H1 (cell line): ENCODE data around the gene KRT12. TPM values are rescaled to one million over a fixed set of nuclear protein-coding genes. Genes with fewer than 3 reads are reported as not detected.

Experiments
- CTCF ChIA-PET: fragments of 300-600 bp; sonication (Branson Sonifier 250); formaldehyde crosslinking; loops from one replicate; lab custom pipeline; 2021; ENCODE audit not compliant: partially characterized antibody; lab: Charles Lee
- POLR2A ChIA-PET: fragments of 300-600 bp; sonication (Branson Sonifier 250); formaldehyde crosslinking; loops from one replicate; lab custom pipeline; 2021; ENCODE audit warnings: inconsistent platforms; ENCODE audit not compliant: partially characterized antibody; lab: Charles Lee
- DNase-seq, 2 experiments: peaks; one replicate each; pipeline versions ENCODE4 v3.0.0 to v3.0.0-alpha.2; 2010 to 2022; ENCODE audit warnings: low spot score in 2 of 2, low read depth in 1 of 2, mixed read lengths in 1 of 2
- FAIRE-seq: peaks from 2 replicates; lab custom pipeline; 2011; peaks lifted over from hg19 to GRCh38; lab: Jason Lieb, UNC
- H2AFZ ChIP-seq: 2 replicates; pipeline ENCODE4 v1.8.1; 2012; ENCODE audit warnings: low read length, inconsistent platforms
- H2AK5ac ChIP-seq: 2 replicates; pipeline ENCODE4 v1.6.1; 2013; ENCODE audit warnings: low read depth, low read length
- H2BK120ac ChIP-seq: replicated peaks from 2 replicates; pipeline ENCODE3; 2013; ENCODE audit warnings: low read depth, low read length, inconsistent platforms
- H2BK12ac ChIP-seq: 2 replicates; pipeline ENCODE4 v1.6.1; 2013; ENCODE audit warnings: low read depth, low read length
- H2BK15ac ChIP-seq: 2 replicates; pipeline ENCODE4 v1.6.1; 2013; ENCODE audit warnings: low read length
- H2BK20ac ChIP-seq: 2 replicates; pipeline ENCODE4 v1.6.1; 2013; ENCODE audit warnings: low read length
- H2BK5ac ChIP-seq: 2 replicates; pipeline ENCODE4 v1.6.1; 2013; ENCODE audit warnings: low read depth, low read length
- H3K14ac ChIP-seq: 2 replicates; pipeline ENCODE4 v1.6.1; 2013; ENCODE audit warnings: inconsistent platforms; ENCODE audit not compliant: insufficient read length
- H3K18ac ChIP-seq: 2 replicates; pipeline ENCODE4 v1.6.1; 2013; ENCODE audit warnings: low read length; ENCODE audit errors: extremely low read depth
- H3K23ac ChIP-seq: 2 replicates; pipeline ENCODE4 v1.6.1; 2013; ENCODE audit warnings: inconsistent platforms; ENCODE audit not compliant: insufficient read length
- H3K23me2 ChIP-seq: 2 replicates; pipeline ENCODE4 v1.6.1; 2013; ENCODE audit warnings: low read depth, low read length
- H3K27ac ChIP-seq: 2 replicates; pipeline ENCODE4 v1.6.1; 2011; ENCODE audit warnings: low read depth, low read length, inconsistent platforms
- H3K27me3 ChIP-seq, 4 experiments: replicated peaks in 1 of 4; 1 replicate in 1 of 4; 2 replicates in 3 of 4; pipeline versions ENCODE4 v1.6.1 to v1.8.1; 2011 to 2013; ENCODE audit warnings: low read length in 3 of 4, mild to moderate bottlenecking in 3 of 4, inconsistent platforms in 2 of 4, mixed read lengths in 2 of 4, moderate library complexity in 1 of 4; ENCODE audit not compliant: control insufficient read depth in 3 of 4, insufficient read depth in 3 of 4; ENCODE audit errors: extremely low read depth in 1 of 4
- H3K36me3 ChIP-seq, 4 experiments: 2 replicates each; pipeline versions ENCODE4 v1.6.1 to v1.8.1; 2011 to 2013; ENCODE audit warnings: mild to moderate bottlenecking in 4 of 4, low read length in 3 of 4, moderate library complexity in 2 of 4, control low read depth in 1 of 4, inconsistent platforms in 1 of 4; ENCODE audit not compliant: insufficient read depth in 4 of 4, control insufficient read depth in 2 of 4
- H3K4ac ChIP-seq: replicated peaks from 2 replicates; pipeline ENCODE3; 2013; ENCODE audit warnings: low read length, low read depth, mixed read lengths, inconsistent platforms; ENCODE audit not compliant: insufficient read length
- H3K4me1 ChIP-seq, 4 experiments: replicated peaks in 1 of 4; 1 replicate in 1 of 4; 2 replicates in 3 of 4; pipeline versions ENCODE4 v1.6.1 to v1.8.1; 2011 to 2013; ENCODE audit warnings: low read length in 3 of 4, inconsistent platforms in 2 of 4, mixed read lengths in 1 of 4; ENCODE audit not compliant: insufficient read depth in 4 of 4, control insufficient read depth in 3 of 4
- H3K4me2 ChIP-seq, 2 experiments: 2 replicates each; pipeline versions ENCODE4 v1.6.1 to v1.8.1; 2011 to 2013; ENCODE audit warnings: low read depth in 2 of 2, low read length in 2 of 2, control low read depth in 1 of 2, inconsistent platforms in 1 of 2, mild to moderate bottlenecking in 1 of 2; ENCODE audit not compliant: insufficient read depth in 1 of 2
- H3K4me3 ChIP-seq, 4 experiments: fragments of 200-600, 300-600 bp in 1 of 4; sonication (generic), shearing (Covaris generic), sonication (Bioruptor Twin) in 1 of 4; 2 replicates each; pipeline versions ENCODE4 v1.5.1 to v1.8.1; 2011 to 2016; ENCODE audit warnings: low read length in 4 of 4, low read depth in 3 of 4, control low read depth in 2 of 4, inconsistent platforms in 2 of 4, mild to moderate bottlenecking in 2 of 4, mixed read lengths in 1 of 4, moderate library complexity in 1 of 4; ENCODE audit not compliant: insufficient read depth in 2 of 4; ENCODE audit errors: extremely low read depth in 1 of 4
- H3K56ac ChIP-seq: replicated peaks from 2 replicates; pipeline ENCODE3; 2013; ENCODE audit warnings: low read depth, mild to moderate bottlenecking, mixed read lengths, low read length, inconsistent platforms; ENCODE audit not compliant: insufficient read length
- H3K79me1 ChIP-seq: 2 replicates; pipeline ENCODE4 v1.6.1; 2013; ENCODE audit warnings: low read depth, low read length, control low read depth
- H3K79me2 ChIP-seq, 2 experiments: 2 replicates each; pipeline versions ENCODE4 v1.6.1 to v1.8.1; 2012 to 2013; ENCODE audit warnings: low read length in 2 of 2, mild to moderate bottlenecking in 2 of 2, inconsistent platforms in 1 of 2; ENCODE audit not compliant: insufficient read depth in 2 of 2, control insufficient read depth in 1 of 2
- H3K9ac ChIP-seq, 4 experiments: replicated peaks in 1 of 4; 1 replicate in 1 of 4; 2 replicates in 3 of 4; pipeline versions ENCODE4 v1.6.1 to v1.8.1; 2011 to 2013; ENCODE audit warnings: low read depth in 3 of 4, low read length in 3 of 4, control low read depth in 2 of 4, mild to moderate bottlenecking in 2 of 4, moderate library complexity in 2 of 4, inconsistent platforms in 1 of 4; ENCODE audit errors: extremely low read depth in 1 of 4
- H3K9me3 ChIP-seq, 2 experiments: 2 replicates each; pipeline versions ENCODE4 v1.6.1 to v1.8.1; 2012 to 2013; ENCODE audit warnings: mild to moderate bottlenecking in 2 of 2, moderate library complexity in 2 of 2, control low read depth in 1 of 2, inconsistent platforms in 1 of 2, low read depth in 1 of 2, low read length in 1 of 2, mixed read lengths in 1 of 2; ENCODE audit not compliant: insufficient read depth in 2 of 2
- H4K20me1 ChIP-seq, 2 experiments: replicated peaks in 1 of 2; 2 replicates each; pipeline versions ENCODE3 to v1.8.1; 2011 to 2013; ENCODE audit warnings: inconsistent platforms in 2 of 2, low read length in 2 of 2, mild to moderate bottlenecking in 1 of 2; ENCODE audit not compliant: insufficient read depth in 2 of 2, control insufficient read depth in 1 of 2
- H4K5ac ChIP-seq: 2 replicates; pipeline ENCODE4 v1.6.1; 2013; ENCODE audit warnings: low read length, low read depth, mixed read lengths, inconsistent platforms; ENCODE audit not compliant: insufficient read length
- H4K8ac ChIP-seq: 2 replicates; pipeline ENCODE4 v1.8.0; 2013; ENCODE audit warnings: mild to moderate bottlenecking, moderate library complexity, low read length, inconsistent platforms; ENCODE audit not compliant: insufficient read depth; ENCODE audit errors: extremely low read depth
- H4K91ac ChIP-seq: replicated peaks from 2 replicates; pipeline ENCODE3; 2013; ENCODE audit warnings: low read length, mixed read lengths, inconsistent platforms; ENCODE audit not compliant: insufficient read length
- BACH1 ChIP-seq: IDR thresholded peaks from 2 replicates; pipeline ENCODE4 v1.6.1; 2012; ENCODE audit warnings: low read length, improper control_type of control experiment
- CBX8 ChIP-seq: fragments of 300-800, 300-1000 bp; sonication (generic); IDR thresholded peaks from 2 replicates; pipeline ENCODE4 v1.7.1; 2016; ENCODE audit warnings: low read depth, low read length, borderline replicate concordance
- CEBPB ChIP-seq: IDR thresholded peaks from 2 replicates; pipeline ENCODE4 v1.6.1; 2012; ENCODE audit warnings: low read depth, low read length
- CHD1 ChIP-seq: IDR thresholded peaks from 2 replicates; pipeline ENCODE4 v1.6.1; 2012; ENCODE audit warnings: low read depth, low read length, improper control_type of control experiment
- CTCF ChIP-seq, 3 experiments: IDR thresholded peaks; 1 replicate in 2 of 3; 2 replicates in 1 of 3; pipeline versions ENCODE4 v1.5.1 to v1.6.1; 2011; ENCODE audit warnings: low read length in 3 of 3, mild to moderate bottlenecking in 3 of 3, inconsistent platforms in 2 of 3, low read depth in 1 of 3, moderate library complexity in 1 of 3; ENCODE audit not compliant: insufficient read depth in 1 of 3; ENCODE audit errors: control extremely low read depth in 1 of 3
- POLR2A ChIP-seq, 2 experiments: IDR thresholded peaks; 1 replicate in 1 of 2; 2 replicates in 1 of 2; pipeline ENCODE4 v1.6.1; 2011; ENCODE audit warnings: low read depth in 2 of 2, low read length in 2 of 2, mild to moderate bottlenecking in 2 of 2; ENCODE audit errors: control extremely low read depth in 1 of 2
- SIN3A ChIP-seq, 2 experiments: IDR thresholded peaks in 1 of 2; conservative IDR thresholded peaks in 1 of 2; 2 replicates each; pipeline ENCODE4 v1.6.1; 2011 to 2012; ENCODE audit warnings: low read length in 2 of 2, improper control_type of control experiment in 1 of 2, low read depth in 1 of 2, mild to moderate bottlenecking in 1 of 2
- SRF ChIP-seq: IDR thresholded peaks from 2 replicates; pipeline ENCODE4 v1.6.1; 2011; ENCODE audit warnings: mild to moderate bottlenecking, low read depth, low read length, moderate library complexity
- TEAD4 ChIP-seq: IDR thresholded peaks from 2 replicates; pipeline ENCODE4 v1.6.1; 2012; ENCODE audit warnings: low read depth, low read length, inconsistent platforms, mixed read lengths
- YY1 ChIP-seq: IDR thresholded peaks from 2 replicates; pipeline ENCODE4 v1.6.1; 2011; ENCODE audit warnings: low read depth, mild to moderate bottlenecking, low read length
- WGBS, 2 experiments: shearing (Covaris generic) in 1 of 2; methylation state at CpG; one replicate each; pipeline versions ENCODE4 v1.1.6 to v1.1.7; 2013 to 2015; ENCODE audit warnings: low lambda C conversion rate in 2 of 2, mixed read lengths in 2 of 2, inconsistent platforms in 1 of 2, low coverage in 1 of 2, missing lambda C conversion rate in 1 of 2; ENCODE audit not compliant: insufficient replicate concordance in 2 of 2, insufficient coverage in 1 of 2, insufficient read length in 1 of 2; ENCODE audit errors: extremely low coverage in 1 of 2, missing lambda C conversion rate in 1 of 2; 5-methylcytosine and 5-hydroxymethylcytosine counted together
- polyA plus RNA-seq, 7 experiments: library from polyadenylated mRNA; depleted of rRNA in 3 of 7; stranded (reverse) in 5 of 7; unstranded in 2 of 7; fragments of >200 nt in 5 of 7; fragments of 200-250 nt in 2 of 7; gene quantifications; 1 replicate in 5 of 7; 2 replicates in 1 of 7; 4 replicates in 1 of 7; pipeline versions ENCODE4 v1.2.1 to v1.2.3, GENCODE V29; 2011 to 2013; ENCODE audit warnings: missing spikeins in 2 of 7, mixed read lengths in 2 of 7
- total RNA-seq: library from RNA; stranded (reverse); fragmentation: NEBNext Ultra II Directional; extraction: Animal tissue kit (Norgen Biotek cat#: 25700); gene quantifications from 2 replicates; pipeline ENCODE4 v1.2.1, GENCODE V29; 2021
- TF ChIP-seq, protein P1 (sequence below): IDR thresholded peaks from 2 replicates; pipeline ENCODE4 v1.6.1; 2012; ENCODE audit warnings: inconsistent platforms

The KRT12 gene
- total and polyA plus RNA-seq, 2 of the 8 experiments (the other 6 are each of a cell fraction or from before 2014, with no cell fraction given) = not detected

- POLR2A ChIA-PET = no interaction called here
- H3K14ac ChIP-seq = no peak overlapping the region
- no peak overlapping the region for H3K9ac ChIP-seq
- H2BK12ac ChIP-seq = no peak overlapping the region
- no peak for TF ChIP-seq BACH1
- no peak for TF ChIP-seq YY1
- TF ChIP-seq, protein P1, sequence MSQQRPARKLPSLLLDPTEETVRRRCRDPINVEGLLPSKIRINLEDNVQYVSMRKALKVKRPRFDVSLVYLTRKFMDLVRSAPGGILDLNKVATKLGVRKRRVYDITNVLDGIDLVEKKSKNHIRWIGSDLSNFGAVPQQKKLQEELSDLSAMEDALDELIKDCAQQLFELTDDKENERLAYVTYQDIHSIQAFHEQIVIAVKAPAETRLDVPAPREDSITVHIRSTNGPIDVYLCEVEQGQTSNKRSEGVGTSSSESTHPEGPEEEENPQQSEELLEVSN = no peak
- TF ChIP-seq SIN3A (conservative IDR thresholded peaks at IDR 0.05 in 1 of 2, IDR thresholded peaks at IDR 0.05 in 1 of 2; ENCODE audit: low read depth in 1 of 2, low read length in 2 of 2) = no peak
- no peak for TF ChIP-seq CBX8
- no peak for TF ChIP-seq CTCF (IDR thresholded peaks at IDR 0.05; ENCODE audit: control extremely low read depth in 1 of 3, insufficient read depth in 1 of 3, low read depth in 1 of 3, low read length in 3 of 3)
- TF ChIP-seq SRF = no peak
- TF ChIP-seq CEBPB = no peak
- no peak for TF ChIP-seq TEAD4
- TF ChIP-seq POLR2A (IDR thresholded peaks at IDR 0.05; ENCODE audit: control extremely low read depth in 1 of 2, low read depth in 2 of 2, low read length in 2 of 2) = no peak
- TF ChIP-seq CHD1 = no peak
- TF ChIP-seq, all 59 proteins: peak for 0
- H2BK5ac ChIP-seq = no peak overlapping the region
- H4K91ac ChIP-seq = no peak overlapping the region
- no peaks in the 10 kb centered on the region for H3K9me3 ChIP-seq
- no peak overlapping the region for H3K27ac ChIP-seq
- no peak overlapping the region for H3K18ac ChIP-seq
- no peaks in the 10 kb centered on the region; a peak in 1 of 7 replicates for H3K4me1 ChIP-seq
- H3K4me2 ChIP-seq = no peak overlapping the region
- no peak overlapping the region for H3K23ac ChIP-seq
- H3K23me2 ChIP-seq = no peaks in the 10 kb centered on the region
- no peak overlapping the region for H2BK15ac ChIP-seq
- no peak overlapping the region for H3K56ac ChIP-seq
- no peak overlapping the region for H2AK5ac ChIP-seq
- no peaks in the 10 kb centered on the region; a peak in 2 of 7 replicates for H3K27me3 ChIP-seq
- H3K4ac ChIP-seq = no peak overlapping the region
- H2BK120ac ChIP-seq = no peak overlapping the region
- CTCF ChIA-PET = no interaction called here
- no peak overlapping the region for H4K8ac ChIP-seq
- H3K4me3 ChIP-seq = no peak overlapping the region
- DNase-seq (no peak), FAIRE-seq (no peak)
- no peak overlapping the region for H4K5ac ChIP-seq
- H3K79me2 ChIP-seq = no peaks in the 10 kb centered on the region
- H4K20me1 ChIP-seq = no peaks in the 10 kb centered on the region
- H2AFZ ChIP-seq = no peak overlapping the region
- no peak overlapping the region for H2BK20ac ChIP-seq
- no peaks in the 10 kb centered on the region for H3K79me1 ChIP-seq
- 68% methylated on average over 4 of the region's 4 CpGs; no CpG with 5 or more reads in 1 of the 2 experiments for WGBS, 2 experiments
- peaks cover 0 to 5% (median 4%) of the 10 kb centered on the region in 4 experiments; a peak in 2 of 8 replicates for H3K36me3 ChIP-seq
Observed at GRCh38 chr17:40813804-40814203, 53.2 kb downstream of the KRT12 start.
